Stimulated activated CD4-positive, alpha-beta T cell treated with anti-CD3 and anti-CD28 coated beads, Interleukin-12 subunit alpha, Interleukin-12 subunit beta, amount 100 ng/mL, for 24 hours (primary cell): Measurements from ENCODE around the gene PRRT1.

Experiments used
- DNase-seq, 2 experiments: peaks; one replicate each; pipeline ENCODE4 v3.0.0-alpha.2; 2020; ENCODE audit warnings: low read depth in 2 of 2

PRRT1 gene

DNA sequence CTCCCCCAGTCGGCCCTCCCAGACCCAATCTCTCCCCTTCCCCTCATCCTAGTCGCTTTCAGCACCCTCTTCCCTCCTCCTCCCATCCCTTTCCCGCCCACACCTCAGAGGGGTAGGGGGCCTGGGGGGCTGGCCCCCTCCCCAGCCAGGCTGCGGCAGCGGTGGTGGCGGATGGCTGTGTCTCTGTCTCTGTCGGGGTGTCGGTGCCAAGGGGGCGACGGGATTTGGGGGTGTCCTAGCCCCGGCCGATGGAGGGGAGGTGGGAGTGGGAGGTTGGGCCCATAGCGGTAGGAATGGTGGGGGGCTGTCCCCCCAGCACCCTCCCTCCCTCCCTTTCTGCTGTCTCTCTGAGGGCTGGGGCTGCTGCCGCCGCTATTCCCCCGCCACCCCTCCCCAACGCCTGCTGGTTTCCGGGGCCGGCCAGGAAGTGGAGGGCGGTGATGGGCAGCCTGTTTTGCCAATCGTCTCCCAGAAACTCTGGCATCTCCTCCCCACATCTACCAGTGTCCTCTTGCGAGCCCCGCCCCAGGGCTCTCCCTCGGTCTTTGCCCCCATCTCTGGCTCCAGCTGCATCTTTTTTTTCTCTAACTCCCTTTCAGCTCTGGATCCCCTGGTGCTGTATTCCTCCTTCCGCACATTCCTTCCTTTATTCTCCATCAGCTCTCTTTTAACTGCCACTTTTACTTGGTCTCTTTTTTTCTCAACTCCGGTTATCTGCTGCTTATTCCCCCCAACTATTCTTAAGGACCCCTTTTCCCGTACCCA, 24.2 kb upstream of the PRRT1 start, which contains the start of gene AGPAT1:
AGPAT1 (minus strand) TSS at position 374 of the 765 bp plus-strand sequence. CDS start 4,588 bp downstream, outside the sequence.
- peak; percentile 93 to 98 for DNase-seq

DNA sequence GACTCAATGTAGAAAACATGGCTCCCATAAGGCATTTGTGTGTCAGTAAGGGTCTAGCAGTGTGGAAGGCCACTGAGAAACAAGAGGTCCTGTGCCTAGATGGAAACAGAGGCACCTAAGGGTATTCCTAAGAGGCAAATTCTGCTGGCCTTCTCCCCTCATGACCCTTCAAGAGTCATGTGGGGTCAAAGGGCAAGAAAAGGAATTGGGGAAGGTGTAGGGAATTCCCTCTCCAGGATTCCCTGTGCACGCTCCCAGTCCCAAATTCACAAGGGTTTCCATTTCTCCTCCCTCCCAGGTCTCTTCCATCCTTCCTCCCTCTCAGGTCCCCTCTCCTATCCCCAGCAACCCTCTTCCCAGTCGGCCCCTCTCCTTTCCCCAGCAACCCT, 23.6 kb upstream of the PRRT1 start:
- DNase-seq = no peak

- no peak for DNase-seq
Observed at GRCh38 chr6:32174416-32174815, 22.7 kb upstream of the PRRT1 start.

GRCh38 chr6:32173051-32173727, 21.4 kb upstream of the PRRT1 start:
- DNase-seq = no peak

- no peak for DNase-seq
Observed at GRCh38 chr6:32171234-32171633, 19.5 kb upstream of the PRRT1 start.

- DNase-seq = no peak
Observed at GRCh38 chr6:32170294-32170693, 18.6 kb upstream of the PRRT1 start.

- no peak for DNase-seq
Observed at GRCh38 chr6:32168807-32169591, 17.3 kb upstream of the PRRT1 start.

DNA sequence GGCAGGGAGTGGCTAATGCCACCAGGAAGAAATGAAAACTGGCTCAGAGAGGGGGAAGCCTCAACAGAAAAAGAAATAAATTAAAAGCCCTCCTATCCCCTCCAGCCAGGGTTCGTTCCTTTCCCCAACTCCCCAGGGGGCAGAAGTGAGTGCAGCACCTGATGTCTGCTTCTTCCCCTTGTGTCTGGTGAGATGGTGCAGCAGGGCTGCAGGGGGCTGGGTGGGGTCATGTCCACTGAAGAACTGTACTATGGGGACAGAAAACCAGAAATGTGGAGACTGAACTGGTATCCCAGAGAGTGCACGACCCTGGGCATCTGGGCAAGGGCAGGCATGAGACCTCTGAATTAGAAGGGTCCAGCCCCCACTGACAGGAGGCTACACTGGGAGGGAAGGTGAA, 16.6 kb upstream of the PRRT1 start:
- DNase-seq = no peak

DNA sequence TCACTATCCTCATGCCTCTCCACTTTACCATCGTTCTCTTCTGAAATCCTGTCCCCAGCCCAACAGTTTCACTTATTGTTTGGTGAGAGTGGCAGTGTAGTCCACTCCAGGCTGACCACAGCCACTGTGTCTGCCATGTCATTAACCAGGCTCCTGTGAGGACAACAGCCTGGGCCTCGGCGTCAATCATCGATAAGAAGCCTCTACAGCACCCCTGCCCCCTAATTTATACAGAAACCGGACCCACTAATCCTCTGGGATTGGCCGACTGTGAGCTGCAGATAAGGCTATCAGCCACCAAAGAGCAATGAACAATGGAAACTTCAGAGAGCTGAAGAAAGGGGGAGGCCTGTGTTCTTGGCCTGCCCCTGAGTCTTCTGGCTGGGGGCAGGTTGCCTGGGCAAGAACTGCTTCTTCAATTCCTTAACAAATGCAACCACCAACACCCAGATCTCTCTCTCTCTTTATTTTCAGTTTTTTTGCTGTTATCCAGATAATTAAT, 16.1 kb upstream of the PRRT1 start:
- DNase-seq = no peak

DNA sequence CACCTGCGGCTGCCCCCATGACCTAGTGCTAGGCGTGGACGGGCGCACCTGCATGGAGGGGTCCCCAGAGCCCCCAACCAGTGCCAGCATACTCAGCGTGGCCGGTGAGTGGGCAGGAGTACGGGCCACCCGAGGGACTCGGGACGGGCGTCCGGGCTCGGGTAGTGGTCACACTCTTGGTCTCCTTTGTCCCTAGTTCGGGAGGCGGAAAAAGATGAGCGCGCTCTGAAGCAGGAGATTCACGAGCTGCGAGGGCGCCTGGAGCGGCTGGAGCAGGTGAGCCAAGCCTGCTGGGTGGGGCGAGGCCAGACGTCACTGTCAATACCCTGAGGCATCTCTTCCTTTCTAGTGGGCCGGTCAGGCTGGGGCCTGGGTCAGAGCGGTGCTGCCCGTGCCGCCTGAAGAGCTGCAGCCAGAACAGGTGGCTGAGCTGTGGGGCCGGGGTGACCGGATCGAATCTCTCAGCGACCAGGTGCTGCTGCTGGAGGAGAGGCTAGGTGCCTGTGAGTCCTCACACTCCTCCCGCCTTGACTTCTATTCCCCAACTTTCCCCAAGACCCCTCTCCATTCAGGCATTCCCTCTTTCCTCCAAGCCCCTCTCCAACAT, 15.5 kb upstream of the PRRT1 start:
- DNase-seq = no peak

DNA sequence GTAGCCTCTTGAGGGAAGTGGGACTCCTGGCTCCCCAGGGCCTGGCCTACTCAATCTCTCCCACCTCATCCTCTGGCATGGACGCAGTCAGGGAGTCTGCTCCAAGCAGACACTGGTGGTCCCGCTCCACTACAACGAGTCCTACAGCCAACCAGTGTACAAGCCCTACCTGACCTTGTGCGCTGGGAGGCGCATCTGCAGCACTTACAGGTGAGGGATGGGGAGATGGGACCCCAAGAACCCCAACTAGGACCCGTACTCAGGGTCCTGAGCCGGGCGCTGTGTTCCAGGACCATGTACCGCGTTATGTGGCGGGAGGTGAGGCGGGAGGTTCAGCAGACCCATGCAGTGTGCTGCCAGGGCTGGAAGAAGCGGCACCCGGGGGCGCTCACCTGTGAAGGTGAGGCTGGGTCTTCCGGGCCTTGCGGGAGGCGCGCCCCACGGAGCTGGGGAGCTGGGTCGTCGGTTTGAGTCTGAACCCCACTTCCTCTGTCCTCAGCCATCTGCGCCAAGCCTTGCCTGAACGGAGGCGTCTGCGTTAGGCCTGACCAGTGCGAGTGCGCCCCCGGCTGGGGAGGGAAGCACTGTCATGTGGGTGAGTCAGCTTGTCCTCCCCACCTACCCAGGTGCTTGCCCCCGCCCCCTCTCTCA, 14.8 kb upstream of the PRRT1 start:
- no peak for DNase-seq

GRCh38 chr6:32164295-32164694, 12.6 kb upstream of the PRRT1 start, which contains the start of gene EGFL8:
TSS of gene EGFL8 (plus strand) at chr6:32164595. CDS start at chr6:32166166, 1,571 bp downstream.
- no peak for DNase-seq

GRCh38 chr6:32163559-32164258, 12.0 kb upstream of the PRRT1 start:
- DNase-seq = no peak

- no peak for DNase-seq
Observed at GRCh38 chr6:32158052-32158451, 6.3 kb upstream of the PRRT1 start.

DNA sequence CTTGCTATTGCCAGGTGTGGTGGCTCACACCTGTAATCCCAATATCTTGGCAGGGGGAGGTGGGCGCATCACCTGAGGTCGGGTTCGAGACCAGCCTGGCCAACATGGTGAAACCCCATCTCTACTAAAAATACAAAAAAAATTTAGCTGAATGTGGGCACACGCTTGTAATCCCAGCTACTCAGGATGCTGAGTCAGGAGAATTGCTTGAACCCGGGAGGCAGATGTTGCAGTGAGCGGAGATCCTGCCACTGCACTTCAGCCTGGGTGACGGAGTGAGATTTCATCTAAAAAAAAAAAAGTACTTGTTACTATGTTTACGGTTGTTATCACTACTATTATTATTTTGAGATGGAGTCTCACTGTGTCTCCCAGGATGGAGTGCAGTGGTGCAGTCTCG, 5.2 kb upstream of the PRRT1 start:
- no peak for DNase-seq

DNA sequence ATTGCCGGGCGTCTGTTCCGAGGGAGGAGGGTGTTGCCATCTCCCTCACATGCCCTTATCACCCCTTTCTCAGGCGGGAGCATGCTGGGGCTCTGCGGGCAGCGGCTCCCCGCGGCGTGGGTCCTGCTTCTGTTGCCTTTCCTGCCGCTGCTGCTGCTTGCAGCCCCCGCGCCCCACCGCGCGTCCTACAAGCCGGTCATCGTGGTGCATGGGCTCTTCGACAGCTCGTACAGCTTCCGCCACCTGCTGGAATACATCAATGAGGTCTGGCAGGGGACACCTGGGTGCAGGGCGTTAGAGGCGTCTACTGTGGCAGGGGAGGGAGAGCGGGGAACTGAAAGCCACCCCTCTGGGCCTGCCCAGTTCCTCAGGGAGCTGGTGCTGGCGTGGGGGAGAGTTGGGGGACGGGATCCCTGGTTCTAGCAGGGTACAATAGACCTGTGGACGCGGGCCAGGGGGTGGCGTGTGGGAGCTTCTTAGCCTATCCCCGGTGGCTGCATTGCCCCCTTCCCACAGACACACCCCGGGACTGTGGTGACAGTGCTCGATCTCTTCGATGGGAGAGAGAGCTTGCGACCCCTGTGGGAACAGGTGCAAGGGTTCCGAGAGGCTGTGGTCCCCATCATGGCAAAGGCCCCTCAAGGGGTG, 2.9 kb upstream of the PRRT1 start:
- DNase-seq = peak in 1 of 2 experiments; percentile 57

GRCh38 chr6:32153564-32154513, 2.1 kb upstream of the PRRT1 start, which contains the start of gene PPT2:
TSS of gene PPT2 (plus strand) at chr6:32154141. CDS start at chr6:32154595, 454 bp downstream.
- peak; percentile 57 to 78 for DNase-seq

DNA sequence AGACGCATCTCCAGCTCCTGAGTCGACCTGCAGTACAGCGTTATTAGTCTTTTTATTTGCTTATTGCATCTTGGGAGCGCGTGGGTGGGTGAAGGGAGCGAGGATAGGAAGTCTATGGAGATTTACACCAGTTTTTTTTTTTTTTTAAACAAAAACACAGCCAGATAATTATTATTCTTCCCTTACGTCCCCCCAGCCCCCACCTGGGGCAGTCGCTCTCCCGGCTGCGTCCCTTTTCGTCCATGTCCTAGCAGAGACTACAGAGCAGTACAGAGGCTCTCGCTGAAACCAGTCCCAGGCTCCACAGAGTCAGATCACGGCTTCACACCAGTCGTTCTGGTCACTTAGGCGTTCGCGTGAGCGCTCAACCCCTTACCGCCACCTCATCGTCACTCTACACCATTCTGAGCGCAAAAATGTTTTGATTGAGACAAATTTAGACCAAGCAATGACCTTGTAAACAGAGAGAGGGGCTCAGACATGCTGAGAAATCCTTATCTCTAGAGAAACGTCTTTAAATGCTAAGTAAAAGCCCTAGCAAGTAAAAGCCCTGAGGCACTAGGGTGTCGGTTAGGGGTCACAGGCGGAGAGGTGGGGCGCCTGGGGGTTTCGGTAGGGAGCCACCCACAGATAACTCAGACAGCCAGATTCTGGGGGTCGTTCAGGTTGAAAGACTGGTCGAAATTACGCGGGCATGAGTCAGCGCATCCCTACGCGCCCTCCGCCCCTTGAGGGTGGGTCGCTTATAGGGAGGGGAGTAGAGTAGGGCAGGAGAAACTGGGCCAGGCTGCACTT, 1.2 kb upstream of the PRRT1 start:
- no peak for DNase-seq
